Activated gamma-delta T cell treated with anti-CD3 and anti-CD28 coated beads, Interleukin-2, amount 50 U/mL, for 16 hours (primary cell): Measurements from ENCODE around the gene TUT1.

Source experiments
- DNase-seq: peaks from one replicate; pipeline ENCODE4 v3.0.0-alpha.2; 2020; ENCODE audit warnings: low read depth

The TUT1 gene

GRCh38 chr11:62540804-62541701, 50.3 kb downstream of the TUT1 start:
- DNase-seq = no peak

GRCh38 chr11:62539238-62539925, 51.9 kb downstream of the TUT1 start:
- no peak for DNase-seq

- no peak for DNase-seq
Measured at GRCh38 chr11:62538470-62539237, 52.7 kb downstream of the TUT1 start.

- no peak for DNase-seq
Measured at GRCh38 chr11:62536301-62536957, 54.9 kb downstream of the TUT1 start.

- no peak for DNase-seq
Measured at GRCh38 chr11:62535802-62536201, 55.5 kb downstream of the TUT1 start.

GRCh38 chr11:62534779-62535545, 56.4 kb downstream of the TUT1 start:
- DNase-seq = no peak

- DNase-seq = no peak
Measured at GRCh38 chr11:62532096-62532495, 59.2 kb downstream of the TUT1 start.
